MCF 10A (cell line): ENCODE results near the gene MTG1. TPM values are rescaled to one million over a fixed set of nuclear protein-coding genes. Genes with fewer than 3 reads are reported as not detected.

ENCODE experiments used
- BruUV-seq: library from RNA; stranded (reverse); fragments of 400-500 nt; replicated peaks from 2 replicates; lab custom pipeline; 2021; lab: Mats Ljungman, UMichigan
- CTCF ChIA-PET: fragments of 300-600 bp; sonication (Branson Sonifier 250); formaldehyde crosslinking; extraction: SDS; loops from one replicate; lab custom pipeline; 2021; ENCODE audit warnings: antibody characterized with exemption, inconsistent platforms; lab: Yijun Ruan, JAX
- POLR2A ChIA-PET: fragments of 300-600, 350-650 bp; sonication (Branson Sonifier 250); formaldehyde crosslinking; extraction: SDS; loops from one replicate; lab custom pipeline; 2020; ENCODE audit warnings: antibody characterized with exemption, inconsistent platforms; lab: Yijun Ruan, JAX
- DNase-seq: peaks from one replicate; pipeline ENCODE4 v3.0.0-alpha.2; 2018; ENCODE audit not compliant: unreplicated experiment
- H3K27ac Mint-ChIP-seq: one replicate; pipeline ENCODE4 v1.8.0; 2022; ENCODE audit warnings: mild to moderate bottlenecking, low read depth, mixed read lengths; ENCODE audit not compliant: unreplicated experiment
- H3K27me3 Mint-ChIP-seq: one replicate; pipeline ENCODE4 v1.8.0; 2022; ENCODE audit warnings: mixed read lengths; ENCODE audit not compliant: insufficient read depth, unreplicated experiment
- H3K36me3 Mint-ChIP-seq: one replicate; pipeline ENCODE4 v1.8.0; 2022; ENCODE audit warnings: mild to moderate bottlenecking, moderate library complexity, mixed read lengths; ENCODE audit not compliant: insufficient read depth, unreplicated experiment
- H3K4me1 Mint-ChIP-seq: one replicate; pipeline ENCODE4 v1.8.0; 2022; ENCODE audit warnings: mixed read lengths; ENCODE audit not compliant: insufficient read depth, unreplicated experiment
- H3K4me3 Mint-ChIP-seq: one replicate; pipeline ENCODE4 v1.8.0; 2022; ENCODE audit warnings: mild to moderate bottlenecking, moderate library complexity, mixed read lengths; ENCODE audit not compliant: unreplicated experiment
- H3K9me3 Mint-ChIP-seq: one replicate; pipeline ENCODE4 v1.8.0; 2022; ENCODE audit warnings: mixed read lengths; ENCODE audit not compliant: unreplicated experiment
- intact Hi-C: fragments of 100-400 bp; cut with micrococcal nuclease; formaldehyde crosslinking; loops from 2 replicates; pipeline ENCODE4 v1.14.1; 2022
- total RNA-seq: library from RNA; stranded (reverse); gene quantifications from 2 replicates; pipeline ENCODE4 v1.2.3, GENCODE V29; 2022
- TF ChIP-seq, protein P1 (sequence below): fragments of 200-600 bp; IDR thresholded peaks from one replicate; pipeline ENCODE4 v1.8.0; 2022; ENCODE audit warnings: antibody characterized with exemption, mild to moderate bottlenecking; ENCODE audit not compliant: unreplicated experiment

The MTG1 gene
- total RNA-seq, 1 experiment from 2014 or later = 71.6 TPM

DNA sequence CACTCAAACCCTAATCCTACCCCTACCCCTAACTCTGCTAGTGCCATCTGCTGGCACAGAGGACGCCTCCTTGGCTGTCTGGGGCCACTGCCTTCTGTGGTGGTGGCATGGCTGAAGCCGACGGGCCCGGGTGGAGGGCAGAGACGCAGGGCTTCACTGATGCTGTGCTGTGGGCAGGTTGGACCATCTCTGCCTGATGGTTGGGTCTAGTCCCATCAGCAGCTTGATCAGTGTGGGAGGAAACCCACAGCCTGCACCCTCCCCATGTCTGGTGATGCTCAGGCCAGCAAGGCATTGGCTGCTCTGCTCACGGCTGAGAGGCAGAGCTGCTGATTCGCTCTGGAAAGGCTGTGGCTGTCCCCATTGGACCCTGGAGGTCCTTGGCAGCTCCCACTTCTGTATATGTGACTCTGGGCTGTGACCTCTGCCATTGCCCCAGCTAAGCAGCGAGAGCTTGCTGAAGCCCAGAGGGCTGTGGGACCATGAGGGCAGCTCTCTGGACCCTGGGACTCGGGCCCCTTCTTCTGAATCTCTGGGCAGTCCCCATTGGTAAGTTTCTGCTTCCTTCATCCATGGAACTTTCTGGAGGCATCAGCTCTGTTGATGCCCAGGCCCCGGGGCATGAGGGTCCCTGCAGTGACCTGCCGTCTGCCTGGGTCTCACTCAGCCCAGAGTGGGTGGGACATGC, 59.7 kb downstream of the MTG1 start, which contains the start of gene SCART1:
SCART1 (plus strand) TSS at position 430 of the 688 bp plus-strand sequence; CDS start at position 483, 53 bp downstream.
- POLR2A ChIA-PET = interaction anchor here (0.7 kb wide), 1 partner anchor 439 kb away, joined by 3 read pairs; no protein-coding TSS in a partner anchor
- BruUV-seq = no TSS peak
- TF ChIP-seq, protein P1, sequence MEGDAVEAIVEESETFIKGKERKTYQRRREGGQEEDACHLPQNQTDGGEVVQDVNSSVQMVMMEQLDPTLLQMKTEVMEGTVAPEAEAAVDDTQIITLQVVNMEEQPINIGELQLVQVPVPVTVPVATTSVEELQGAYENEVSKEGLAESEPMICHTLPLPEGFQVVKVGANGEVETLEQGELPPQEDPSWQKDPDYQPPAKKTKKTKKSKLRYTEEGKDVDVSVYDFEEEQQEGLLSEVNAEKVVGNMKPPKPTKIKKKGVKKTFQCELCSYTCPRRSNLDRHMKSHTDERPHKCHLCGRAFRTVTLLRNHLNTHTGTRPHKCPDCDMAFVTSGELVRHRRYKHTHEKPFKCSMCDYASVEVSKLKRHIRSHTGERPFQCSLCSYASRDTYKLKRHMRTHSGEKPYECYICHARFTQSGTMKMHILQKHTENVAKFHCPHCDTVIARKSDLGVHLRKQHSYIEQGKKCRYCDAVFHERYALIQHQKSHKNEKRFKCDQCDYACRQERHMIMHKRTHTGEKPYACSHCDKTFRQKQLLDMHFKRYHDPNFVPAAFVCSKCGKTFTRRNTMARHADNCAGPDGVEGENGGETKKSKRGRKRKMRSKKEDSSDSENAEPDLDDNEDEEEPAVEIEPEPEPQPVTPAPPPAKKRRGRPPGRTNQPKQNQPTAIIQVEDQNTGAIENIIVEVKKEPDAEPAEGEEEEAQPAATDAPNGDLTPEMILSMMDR = no peak
- intact Hi-C loops = no loop called here
- no peaks in the 10 kb centered on the region for H3K36me3 Mint-ChIP-seq
- CTCF ChIA-PET = no interaction called here
- no peak for DNase-seq
- no peaks in the 10 kb centered on the region for H3K4me1 Mint-ChIP-seq
- H3K9me3 Mint-ChIP-seq = no peaks in the 10 kb centered on the region
- peaks cover 10% of the 10 kb centered on the region for H3K27me3 Mint-ChIP-seq
- H3K27ac Mint-ChIP-seq = no peak within 1 kb of the TSS
- H3K4me3 Mint-ChIP-seq = no peak within 1 kb of the TSS

DNA sequence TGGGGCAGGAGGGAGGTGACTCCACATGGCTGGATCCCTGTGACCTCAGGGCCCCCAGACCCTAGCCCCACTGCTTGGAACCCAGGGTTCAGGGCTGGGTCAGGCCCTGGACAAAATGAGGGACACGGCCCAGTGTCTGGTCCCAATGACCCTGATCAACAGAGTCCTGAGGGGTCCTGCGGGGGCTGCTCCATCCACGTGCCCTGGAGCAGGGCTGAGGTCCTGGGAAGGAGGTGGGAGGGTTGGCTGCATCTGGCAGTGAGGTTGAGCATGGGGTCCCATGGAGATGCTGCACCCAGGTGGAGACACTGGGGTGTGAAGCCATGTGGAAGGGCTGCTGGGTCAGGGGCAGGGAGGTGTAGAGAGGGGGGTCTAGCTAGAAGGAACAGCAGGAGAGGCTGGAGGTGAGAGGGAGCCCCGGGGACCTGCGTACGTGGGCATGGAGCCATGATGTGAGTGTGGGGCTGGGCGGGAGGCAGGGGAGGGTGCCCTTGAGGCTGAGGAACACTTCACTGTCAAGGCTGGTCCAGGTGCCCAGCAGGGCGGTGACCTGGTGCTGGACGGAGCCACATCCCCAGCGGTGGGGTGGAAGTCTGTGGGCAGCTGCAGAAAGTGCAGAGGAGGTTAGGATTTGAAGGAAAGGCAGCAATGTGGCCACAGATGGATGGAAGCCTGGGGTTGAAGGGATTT, 60.4 kb downstream of the MTG1 start:
- Mint-ChIP-seq H3K36me3 (no peaks in the 10 kb centered on the region), H3K4me3 (no peak overlapping the region), H3K9me3 (no peaks in the 10 kb centered on the region), H3K27ac (no peak overlapping the region), H3K4me1 (no peaks in the 10 kb centered on the region), H3K27me3 (peaks cover 10% of the 10 kb centered on the region)
- ChIA-PET CTCF (no interaction called here), POLR2A (no interaction called here)
- TF ChIP-seq, protein P1 = no peak
- no TSS peak for BruUV-seq
- intact Hi-C loops = no loop called here
- no peak for DNase-seq

DNA sequence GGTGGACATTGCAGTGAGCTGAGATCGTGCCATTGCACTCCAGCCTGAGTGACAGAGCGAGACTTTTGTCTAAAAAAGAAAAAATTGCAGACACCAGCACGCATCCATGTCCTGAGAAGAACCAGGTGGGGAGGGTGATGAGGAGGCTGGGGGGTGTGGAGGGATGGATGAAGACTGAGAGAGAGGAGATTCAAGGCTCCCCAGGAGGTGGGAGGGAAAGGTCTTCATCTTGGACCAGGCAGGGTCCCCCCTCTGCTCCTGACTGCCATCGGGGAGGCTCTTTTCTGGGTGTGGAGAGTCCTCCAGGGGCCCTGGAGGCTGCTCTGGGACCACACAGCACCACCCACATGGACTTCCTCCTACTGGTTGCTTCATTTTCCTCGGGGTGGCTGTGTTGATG, 61.2 kb downstream of the MTG1 start:
- POLR2A ChIA-PET = no interaction called here
- no TSS peak for BruUV-seq
- H3K4me1 Mint-ChIP-seq = no peaks in the 10 kb centered on the region
- intact Hi-C loops = no loop called here
- no peaks in the 10 kb centered on the region for H3K9me3 Mint-ChIP-seq
- TF ChIP-seq, protein P1 = no peak
- H3K27me3 Mint-ChIP-seq = peaks cover 10% of the 10 kb centered on the region
- no peak overlapping the region for H3K4me3 Mint-ChIP-seq
- DNase-seq = no peak
- CTCF ChIA-PET = no interaction called here
- H3K36me3 Mint-ChIP-seq = no peaks in the 10 kb centered on the region
- H3K27ac Mint-ChIP-seq = no peak overlapping the region

DNA sequence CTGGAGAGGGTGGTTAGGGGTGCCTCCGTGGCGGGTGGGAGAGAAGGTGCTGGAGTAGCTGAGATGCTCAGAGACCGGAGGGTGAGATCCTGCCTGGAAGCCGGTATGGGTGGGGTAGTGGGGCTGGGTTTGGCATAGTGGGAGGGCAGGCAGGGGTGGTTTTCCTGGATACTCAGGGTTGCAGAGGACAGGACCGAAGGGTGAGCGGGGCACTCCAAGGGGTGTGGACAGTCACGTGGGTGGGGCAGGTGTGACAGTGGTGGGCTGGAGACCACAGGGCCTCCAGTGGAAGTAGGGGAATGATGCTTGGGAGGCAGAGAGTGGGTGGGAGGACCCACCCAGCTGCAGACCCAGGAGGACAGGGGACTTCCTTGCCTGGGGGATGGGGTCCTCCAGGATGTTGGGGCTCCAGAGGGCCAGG, 61.7 kb downstream of the MTG1 start:
- no TSS peak for BruUV-seq
- CTCF ChIA-PET = no interaction called here
- peaks cover 7% of the 10 kb centered on the region for H3K27me3 Mint-ChIP-seq
- intact Hi-C loops = no loop called here
- no peak overlapping the region for H3K27ac Mint-ChIP-seq
- H3K9me3 Mint-ChIP-seq = no peaks in the 10 kb centered on the region
- POLR2A ChIA-PET = no interaction called here
- no peaks in the 10 kb centered on the region for H3K36me3 Mint-ChIP-seq
- no peaks in the 10 kb centered on the region for H3K4me1 Mint-ChIP-seq
- no peak for DNase-seq
- no peak overlapping the region for H3K4me3 Mint-ChIP-seq
- TF ChIP-seq, protein P1 = no peak
